GM18505 (cell line): ENCODE measurements around the gene ERC1.
A peak's percentile ranks its signal among the peaks of the same experiment; 100 is the strongest.

Experiments used
- ATAC-seq: cut with Tn5 transposase; IDR thresholded peaks from one replicate; pipeline ENCODE4 v1.9.1; 2021; ENCODE audit not compliant: unreplicated experiment
- POLR2A ChIP-seq: IDR thresholded peaks from 4 replicates; pipeline ENCODE4 v1.6.1; 2011; ENCODE audit warnings: borderline replicate concordance; ENCODE audit not compliant: insufficient read depth, insufficient read length; ENCODE audit errors: extremely low read depth

ERC1 gene

GRCh38 chr12:968545-968944, 22.5 kb upstream of the ERC1 start:
- ATAC-seq = no peak
- no peak for TF ChIP-seq POLR2A

GRCh38 chr12:969821-970220, 21.2 kb upstream of the ERC1 start:
- ATAC-seq = no peak
- TF ChIP-seq POLR2A = no peak

GRCh38 chr12:971991-972390, 19.0 kb upstream of the ERC1 start:
- ATAC-seq = no peak
- no peak for TF ChIP-seq POLR2A

DNA sequence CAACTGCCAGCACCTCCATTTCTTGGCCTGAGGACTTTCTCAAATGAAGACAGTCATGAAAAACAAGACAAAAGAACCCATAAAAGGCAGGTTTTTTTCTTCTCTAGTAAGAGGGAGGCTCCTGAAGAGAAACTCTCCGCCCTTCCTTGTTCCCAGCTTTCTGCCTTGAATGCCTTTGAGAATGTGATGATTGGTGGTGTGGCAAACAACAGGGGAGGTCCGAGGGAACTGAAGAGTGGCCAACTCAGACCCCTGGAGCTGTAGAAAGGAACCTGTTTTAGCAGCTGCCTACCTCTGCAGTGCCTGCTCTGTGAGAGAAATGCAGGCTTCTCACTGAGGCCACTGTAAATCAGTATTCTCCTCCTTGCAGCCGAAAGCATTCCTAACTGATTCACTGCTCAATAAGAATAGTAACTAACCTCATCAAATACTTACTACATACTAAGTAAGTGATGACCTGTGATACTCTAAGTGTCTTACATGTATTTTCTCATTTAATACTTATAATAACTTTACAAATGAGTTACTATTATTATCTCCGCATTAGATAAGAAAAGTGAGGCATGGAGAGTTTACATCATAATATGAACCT, 16.7 kb upstream of the ERC1 start:
- no peak for TF ChIP-seq POLR2A
- ATAC-seq = no peak

- no peak for TF ChIP-seq POLR2A
- no peak for ATAC-seq
Observed at GRCh38 chr12:976644-977043, 14.4 kb upstream of the ERC1 start.

DNA sequence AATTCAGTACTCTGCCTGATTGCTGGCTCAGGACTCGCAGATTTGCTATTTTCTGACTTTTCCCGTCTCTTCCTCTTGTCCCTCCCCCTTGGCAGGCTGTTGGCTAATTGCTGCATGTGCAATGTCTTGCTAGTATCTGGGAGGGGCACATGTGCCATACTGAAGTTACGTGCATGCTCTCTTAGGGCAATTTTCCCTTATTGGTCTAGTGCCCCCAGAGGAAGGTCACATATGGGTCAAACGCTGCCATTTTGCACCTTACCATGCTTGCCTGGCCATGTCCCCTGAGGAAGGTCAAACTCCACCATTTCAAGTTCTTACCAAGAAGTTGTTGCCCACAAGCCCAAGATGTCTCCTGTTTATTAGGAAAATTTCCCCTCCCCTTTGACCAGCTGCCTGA, 13.9 kb upstream of the ERC1 start:
- no peak for ATAC-seq
- no peak for TF ChIP-seq POLR2A

DNA sequence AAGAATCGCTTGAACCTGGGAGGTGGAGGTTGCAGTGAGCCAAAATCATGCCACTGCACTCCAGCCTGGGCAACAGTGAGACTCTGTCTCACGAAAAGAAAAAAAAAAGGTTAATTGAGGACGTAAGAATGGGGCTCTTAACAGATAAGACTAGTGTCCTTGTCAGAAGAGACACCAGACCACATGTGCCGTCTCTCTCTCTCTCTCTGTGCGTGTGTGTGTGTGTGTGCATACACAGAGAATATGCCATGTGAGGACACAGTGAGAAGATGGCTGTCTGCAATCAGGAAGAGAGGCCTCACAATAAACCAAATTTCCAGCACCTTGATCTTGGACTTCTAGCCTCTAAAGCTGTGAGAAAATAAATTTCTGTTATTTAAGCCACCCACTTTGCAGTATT, 11.7 kb upstream of the ERC1 start:
- no peak for ATAC-seq
- TF ChIP-seq POLR2A = no peak

- ATAC-seq = peak; percentile 50
- no peak for TF ChIP-seq POLR2A
Observed at GRCh38 chr12:981176-981828, 9.7 kb upstream of the ERC1 start.

GRCh38 chr12:981961-982360, 9.1 kb upstream of the ERC1 start:
- no peak for TF ChIP-seq POLR2A
- ATAC-seq = no peak

DNA sequence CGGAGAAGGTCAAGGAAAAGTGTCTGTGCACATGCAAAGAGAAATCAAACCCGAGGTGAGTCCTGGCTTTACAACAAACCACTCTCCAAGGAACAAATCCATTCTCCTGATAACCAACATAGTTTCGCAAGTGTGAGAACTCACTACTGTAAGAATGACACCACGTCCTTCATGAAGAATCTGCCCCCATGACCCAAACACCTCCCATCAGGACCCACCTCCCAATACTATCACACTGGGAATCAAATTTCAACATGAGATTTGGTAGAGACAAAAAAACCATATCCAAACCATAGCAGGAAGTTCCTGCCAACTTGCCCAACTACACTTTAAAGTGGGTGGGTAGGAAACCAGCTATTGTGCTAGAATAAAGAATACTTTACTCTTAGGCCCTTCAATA, 2.4 kb upstream of the ERC1 start:
- no peak for ATAC-seq
- no peak for TF ChIP-seq POLR2A

- ATAC-seq = no peak
- TF ChIP-seq POLR2A = no peak
Observed at GRCh38 chr12:989051-989450, 2.0 kb upstream of the ERC1 start.

DNA sequence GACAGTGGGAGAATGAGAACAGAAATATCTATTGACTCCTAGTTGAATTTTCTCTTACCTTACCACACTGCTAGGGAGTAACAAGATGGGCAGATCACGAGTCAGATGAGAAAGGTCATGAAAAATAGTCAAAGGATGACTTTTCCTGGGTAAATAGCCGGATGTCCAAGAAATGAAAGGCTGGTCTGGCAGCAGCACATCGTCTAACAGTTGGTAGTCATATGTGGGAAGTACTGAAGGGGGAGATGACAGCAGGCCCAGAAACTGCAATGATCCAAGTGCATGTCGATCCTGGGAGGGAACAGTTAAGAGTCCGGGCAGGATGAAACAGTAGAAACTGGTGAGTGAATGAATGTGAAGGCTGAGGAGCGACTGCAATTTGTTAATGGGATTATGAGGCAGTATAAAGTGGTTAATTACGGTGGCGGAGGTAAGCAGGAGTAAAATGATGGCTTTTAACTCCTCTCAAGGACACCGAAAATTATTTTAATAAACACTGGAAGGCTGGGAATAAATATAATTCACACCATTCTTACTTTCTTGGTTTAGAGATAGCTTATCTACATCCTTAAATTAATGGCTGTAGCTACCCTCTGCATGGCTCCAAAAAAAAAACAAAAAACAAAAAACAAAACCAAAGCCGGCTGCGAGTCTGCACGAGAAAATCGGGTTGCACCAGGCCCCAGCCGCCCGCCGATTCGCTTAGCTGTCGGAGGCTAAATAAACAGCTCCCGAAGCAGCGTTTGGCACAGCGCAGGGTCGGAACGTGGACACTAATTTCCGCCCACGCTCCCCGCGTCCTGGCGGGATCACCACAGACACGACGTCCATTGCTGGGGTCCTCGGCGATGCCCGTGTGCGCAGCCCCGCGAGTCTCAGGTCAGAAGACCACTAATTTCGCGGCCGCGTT, 1.0 kb upstream of the ERC1 start:
- peak; percentile 9 for ATAC-seq
- no peak for TF ChIP-seq POLR2A

DNA sequence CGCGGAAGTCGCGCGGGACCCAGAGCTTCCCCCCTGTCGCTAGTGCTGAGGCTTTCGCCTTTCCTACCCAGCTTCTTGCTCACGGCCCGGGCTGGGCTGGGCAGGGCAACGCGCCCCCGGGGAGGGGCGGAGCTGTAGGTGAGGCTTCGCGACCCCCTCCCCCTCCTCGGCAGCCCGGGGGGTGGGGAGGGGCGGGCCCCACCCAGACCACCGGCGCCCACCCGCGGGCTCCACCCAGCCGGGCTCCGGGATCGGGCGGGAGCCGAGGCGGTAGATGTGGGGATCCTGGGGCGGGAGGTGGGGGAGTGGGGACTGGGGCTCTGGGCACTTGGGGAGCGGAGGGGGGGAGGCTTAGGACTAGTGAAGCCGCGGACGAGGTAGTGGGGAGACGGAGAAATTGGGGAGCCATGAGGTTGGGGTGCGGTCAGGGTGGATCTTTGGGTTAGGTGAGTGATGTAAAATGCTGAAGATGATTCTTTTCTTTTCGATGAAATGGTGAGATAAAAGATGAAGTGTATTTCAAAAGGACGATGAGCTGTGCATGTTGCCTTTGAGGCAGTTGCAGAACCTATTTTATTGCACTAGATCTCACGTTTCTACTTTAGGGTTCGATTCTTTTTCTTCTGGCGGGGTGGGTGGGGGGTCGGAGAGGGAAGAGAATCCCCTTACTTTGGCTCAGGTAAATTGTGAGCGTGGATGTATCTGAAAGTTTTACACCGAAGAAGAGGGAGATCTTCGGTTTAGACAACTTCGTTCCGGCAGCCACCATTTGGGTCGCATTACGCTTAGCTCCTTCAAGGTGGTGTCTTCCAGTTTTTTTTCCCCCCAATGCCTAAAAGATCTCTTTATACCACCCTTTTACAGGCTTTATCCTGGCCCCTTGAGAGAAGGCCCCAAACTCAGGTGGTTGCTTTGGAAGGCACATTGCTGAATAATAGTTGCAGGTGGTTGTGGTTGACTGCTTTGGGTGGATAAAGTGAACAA, 619 bp downstream of the ERC1 start:
- TF ChIP-seq POLR2A = no peak
- ATAC-seq = peak; percentile 38
